ENCODE results near the gene VPS8. TPM values are rescaled to one million over a fixed set of nuclear protein-coding genes. Genes with fewer than 3 reads are reported as not detected.

VPS8 gene
- total RNA-seq, 2 donors from 2014 or later, result 49.7 to 70.0 TPM

DNA sequence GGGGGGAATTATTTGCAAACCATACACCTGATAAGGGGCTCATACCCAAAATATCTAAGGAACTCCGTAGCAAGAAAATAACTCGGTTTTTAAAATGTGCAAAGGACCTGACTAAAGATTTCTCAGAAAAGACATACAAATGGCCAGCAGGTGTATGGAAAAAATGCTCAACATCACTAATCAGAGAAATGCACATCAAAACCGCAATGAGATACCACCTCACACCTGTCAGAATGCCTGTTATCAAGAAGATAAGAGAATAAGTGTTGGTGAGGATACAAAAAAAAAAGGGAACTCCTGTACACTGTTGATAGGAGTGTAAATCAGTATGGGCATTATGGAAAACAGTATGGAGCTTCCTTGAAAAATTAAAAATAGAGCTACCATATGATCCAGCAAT lies 251.5 kb downstream of the VPS8 start:
- DNase-seq, result no peak
- no peak overlapping the region for H3K27ac Mint-ChIP-seq
- no peaks in the 10 kb centered on the region for H3K4me1 ChIP-seq (ENCODE audit: control insufficient read depth, insufficient read depth, low read length)
- peaks cover 15% of the 10 kb centered on the region for H3K9me3 ChIP-seq (ENCODE audit: control insufficient read depth, low read length)
- TF ChIP-seq, protein P1, sequence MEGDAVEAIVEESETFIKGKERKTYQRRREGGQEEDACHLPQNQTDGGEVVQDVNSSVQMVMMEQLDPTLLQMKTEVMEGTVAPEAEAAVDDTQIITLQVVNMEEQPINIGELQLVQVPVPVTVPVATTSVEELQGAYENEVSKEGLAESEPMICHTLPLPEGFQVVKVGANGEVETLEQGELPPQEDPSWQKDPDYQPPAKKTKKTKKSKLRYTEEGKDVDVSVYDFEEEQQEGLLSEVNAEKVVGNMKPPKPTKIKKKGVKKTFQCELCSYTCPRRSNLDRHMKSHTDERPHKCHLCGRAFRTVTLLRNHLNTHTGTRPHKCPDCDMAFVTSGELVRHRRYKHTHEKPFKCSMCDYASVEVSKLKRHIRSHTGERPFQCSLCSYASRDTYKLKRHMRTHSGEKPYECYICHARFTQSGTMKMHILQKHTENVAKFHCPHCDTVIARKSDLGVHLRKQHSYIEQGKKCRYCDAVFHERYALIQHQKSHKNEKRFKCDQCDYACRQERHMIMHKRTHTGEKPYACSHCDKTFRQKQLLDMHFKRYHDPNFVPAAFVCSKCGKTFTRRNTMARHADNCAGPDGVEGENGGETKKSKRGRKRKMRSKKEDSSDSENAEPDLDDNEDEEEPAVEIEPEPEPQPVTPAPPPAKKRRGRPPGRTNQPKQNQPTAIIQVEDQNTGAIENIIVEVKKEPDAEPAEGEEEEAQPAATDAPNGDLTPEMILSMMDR (conservative IDR thresholded peaks at IDR 0.05), result no peak
- no peaks in the 10 kb centered on the region for H3K36me3 ChIP-seq (ENCODE audit: control insufficient read depth, insufficient read depth, low read length)
- H3K4me1 Mint-ChIP-seq, result no peaks in the 10 kb centered on the region
- no peak overlapping the region for H3K27ac ChIP-seq (ENCODE audit: low read depth, low read length)
- H3K36me3 Mint-ChIP-seq (ENCODE audit: low read depth), result no peaks in the 10 kb centered on the region
- H3K27me3 Mint-ChIP-seq (ENCODE audit: insufficient read depth), result no peaks in the 10 kb centered on the region
- H3K4me3 Mint-ChIP-seq, result no peak overlapping the region
- WGBS, 2 experiments (ENCODE audit: insufficient coverage in 1 of 2, insufficient read length in 1 of 2), result 86 to 87% methylated on average over 2 to 3 of the region's 3 CpGs
- H3K9ac ChIP-seq (ENCODE audit: extremely low read depth, low read length, poor library complexity, severe bottlenecking), result no peak overlapping the region
- no peaks in the 10 kb centered on the region for H3K27me3 ChIP-seq (ENCODE audit: control insufficient read depth, insufficient read depth, low read length, poor library complexity, severe bottlenecking)
- H3K9me3 Mint-ChIP-seq, result peaks cover 30% of the 10 kb centered on the region
- H3K4me3 ChIP-seq (ENCODE audit: low read length), result no peak overlapping the region

DNA sequence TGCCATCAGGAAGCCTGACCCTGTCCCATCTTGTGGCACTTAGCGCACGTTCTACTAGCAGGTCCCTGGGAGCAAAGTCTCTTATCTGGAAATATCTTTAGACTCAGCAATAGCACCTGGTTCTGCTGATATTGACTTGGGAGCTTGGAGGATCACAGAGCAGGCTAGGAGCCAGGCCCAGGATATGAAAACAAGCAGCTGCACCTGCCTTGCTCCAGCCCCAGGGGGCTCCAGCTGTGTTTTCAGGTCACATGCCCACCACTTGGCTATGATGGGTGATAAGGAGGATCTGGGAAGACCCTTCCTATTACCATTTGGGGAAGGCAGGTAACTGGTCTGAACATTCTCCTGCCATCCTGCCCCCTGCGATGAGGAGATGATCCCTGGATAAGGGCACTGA lies 253.1 kb downstream of the VPS8 start:
- Mint-ChIP-seq H3K9me3 (peaks cover 18% of the 10 kb centered on the region), H3K36me3 (ENCODE audit: low read depth) (no peaks in the 10 kb centered on the region), H3K4me3 (no peak overlapping the region), H3K27me3 (ENCODE audit: insufficient read depth) (no peaks in the 10 kb centered on the region), H3K27ac (no peak overlapping the region), H3K4me1 (no peaks in the 10 kb centered on the region)
- DNase-seq, result peak; percentile 65
- H3K36me3 ChIP-seq (ENCODE audit: control insufficient read depth, insufficient read depth, low read length), result no peaks in the 10 kb centered on the region
- H3K27me3 ChIP-seq (ENCODE audit: control insufficient read depth, insufficient read depth, low read length, poor library complexity, severe bottlenecking), result no peaks in the 10 kb centered on the region
- TF ChIP-seq, protein P1 (conservative IDR thresholded peaks at IDR 0.05), result peak; percentile 60
- no peaks in the 10 kb centered on the region for H3K4me1 ChIP-seq (ENCODE audit: control insufficient read depth, insufficient read depth, low read length)
- 87 to 94% methylated on average over 2 to 3 of the region's 3 CpGs for WGBS, 2 experiments (ENCODE audit: insufficient coverage in 1 of 2, insufficient read length in 1 of 2)
- H3K9me3 ChIP-seq (ENCODE audit: control insufficient read depth, low read length), result peaks cover 15% of the 10 kb centered on the region
- no peak overlapping the region for H3K4me3 ChIP-seq (ENCODE audit: low read length)
- no peak overlapping the region for H3K27ac ChIP-seq (ENCODE audit: low read depth, low read length)
- no peak overlapping the region for H3K9ac ChIP-seq (ENCODE audit: extremely low read depth, low read length, poor library complexity, severe bottlenecking)

DNA sequence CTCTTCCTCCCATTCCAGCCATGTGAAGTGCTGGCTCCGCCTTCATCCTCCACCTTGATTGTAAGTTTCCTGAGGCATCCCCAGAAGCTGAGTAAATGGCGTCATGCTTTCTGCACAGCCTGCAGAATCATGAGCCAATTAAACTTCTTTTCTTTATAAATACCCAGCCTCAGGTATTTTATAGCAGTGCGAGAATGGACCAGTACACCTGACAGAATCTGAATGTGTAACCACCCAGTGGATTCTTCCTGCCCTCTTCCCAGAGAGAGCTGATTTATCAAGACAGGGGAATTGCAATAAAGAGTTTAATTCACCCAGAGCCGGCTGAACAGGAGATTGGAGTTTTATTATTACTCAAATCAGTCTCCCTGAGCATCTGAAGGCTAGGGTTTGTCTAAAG lies 254.3 kb downstream of the VPS8 start:
- Mint-ChIP-seq H3K4me3 (no peak overlapping the region), H3K9me3 (peaks cover 6% of the 10 kb centered on the region), H3K27me3 (ENCODE audit: insufficient read depth) (no peaks in the 10 kb centered on the region), H3K36me3 (ENCODE audit: low read depth) (no peaks in the 10 kb centered on the region), H3K27ac (no peak overlapping the region), H3K4me1 (peaks cover 1% of the 10 kb centered on the region)
- TF ChIP-seq, protein P1 (conservative IDR thresholded peaks at IDR 0.05), result no peak
- WGBS, 2 experiments (ENCODE audit: insufficient coverage in 1 of 2, insufficient read length in 1 of 2), result 91 to 95% methylated on average over 3 to 4 of the region's 4 CpGs
- Histone ChIP-seq H3K9me3 (ENCODE audit: control insufficient read depth, low read length) (peaks cover 4% of the 10 kb centered on the region), H3K27me3 (ENCODE audit: control insufficient read depth, insufficient read depth, low read length, poor library complexity, severe bottlenecking) (no peaks in the 10 kb centered on the region), H3K36me3 (ENCODE audit: control insufficient read depth, insufficient read depth, low read length) (no peaks in the 10 kb centered on the region), H3K9ac (ENCODE audit: extremely low read depth, low read length, poor library complexity, severe bottlenecking) (no peak overlapping the region), H3K4me3 (ENCODE audit: low read length) (no peak overlapping the region), H3K27ac (ENCODE audit: low read depth, low read length) (no peak overlapping the region), H3K4me1 (ENCODE audit: control insufficient read depth, insufficient read depth, low read length) (no peaks in the 10 kb centered on the region)
- DNase-seq, result no peak
